SU-DHL-6 (cell line): Measurements from ENCODE around the gene CLTRN.

Experiments used
- EZH2phosphoT487 ChIP-seq: fragments of 200-600 bp; sonication (generic), shearing (Covaris generic); conservative IDR thresholded peaks from 2 replicates; pipeline ENCODE4 v1.6.1; 2018; ENCODE audit warnings: mild to moderate bottlenecking, antibody characterized with exemption, low read length, moderate library complexity, mixed read lengths
- TF ChIP-seq, protein P1 (sequence below): fragments of 200-600 bp; sonication (generic); IDR thresholded peaks from one replicate; pipeline ENCODE4 v1.5.1; 2017; ENCODE audit warnings: antibody characterized with exemption, mild to moderate bottlenecking, low read length, moderate library complexity; ENCODE audit not compliant: insufficient read depth, poor library complexity, severe bottlenecking

DNA sequence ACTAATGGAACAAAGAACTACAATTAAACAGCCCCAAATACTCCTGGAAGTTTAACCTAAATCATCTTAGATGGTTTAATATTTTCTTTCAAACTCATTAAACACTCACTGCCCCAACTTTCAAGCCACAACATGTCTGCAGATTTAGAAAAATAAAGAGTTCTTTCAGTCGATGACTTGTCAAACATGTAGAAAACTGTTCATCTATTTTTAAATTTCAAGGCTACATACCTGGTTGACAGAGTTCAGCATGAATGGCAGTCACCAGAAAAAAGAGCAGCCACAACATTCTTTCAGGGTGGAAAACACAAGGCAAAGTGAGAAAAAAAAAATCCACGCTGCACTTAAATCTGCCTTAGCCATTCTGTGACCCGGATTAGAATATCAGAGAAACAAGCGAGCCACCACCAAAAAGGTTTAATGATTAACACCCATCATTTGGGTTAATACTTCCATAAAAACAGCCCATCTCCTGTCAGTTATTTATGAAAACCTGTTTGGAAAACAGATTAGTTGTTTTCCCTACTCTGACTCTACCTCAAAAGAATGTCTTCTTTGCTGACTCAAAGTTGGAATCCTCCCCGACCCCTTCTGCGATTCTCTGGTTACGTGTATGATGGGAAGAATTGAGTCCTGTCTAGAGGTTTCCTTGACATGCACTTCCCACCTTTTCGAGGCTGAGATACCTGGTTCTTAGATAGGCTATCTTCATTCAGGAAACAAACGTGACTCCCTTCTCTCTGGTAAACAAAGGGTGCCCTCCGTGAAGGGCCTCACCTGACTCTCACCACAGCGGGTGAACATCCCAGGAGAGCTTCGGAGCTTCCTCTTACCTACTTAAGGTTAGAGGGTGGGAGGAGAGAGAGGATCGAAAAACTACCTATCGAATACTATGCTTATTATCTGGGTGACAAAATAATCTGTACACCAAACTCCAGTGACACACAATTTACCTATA is at the start of gene CLTRN:
- TF ChIP-seq, protein P1, sequence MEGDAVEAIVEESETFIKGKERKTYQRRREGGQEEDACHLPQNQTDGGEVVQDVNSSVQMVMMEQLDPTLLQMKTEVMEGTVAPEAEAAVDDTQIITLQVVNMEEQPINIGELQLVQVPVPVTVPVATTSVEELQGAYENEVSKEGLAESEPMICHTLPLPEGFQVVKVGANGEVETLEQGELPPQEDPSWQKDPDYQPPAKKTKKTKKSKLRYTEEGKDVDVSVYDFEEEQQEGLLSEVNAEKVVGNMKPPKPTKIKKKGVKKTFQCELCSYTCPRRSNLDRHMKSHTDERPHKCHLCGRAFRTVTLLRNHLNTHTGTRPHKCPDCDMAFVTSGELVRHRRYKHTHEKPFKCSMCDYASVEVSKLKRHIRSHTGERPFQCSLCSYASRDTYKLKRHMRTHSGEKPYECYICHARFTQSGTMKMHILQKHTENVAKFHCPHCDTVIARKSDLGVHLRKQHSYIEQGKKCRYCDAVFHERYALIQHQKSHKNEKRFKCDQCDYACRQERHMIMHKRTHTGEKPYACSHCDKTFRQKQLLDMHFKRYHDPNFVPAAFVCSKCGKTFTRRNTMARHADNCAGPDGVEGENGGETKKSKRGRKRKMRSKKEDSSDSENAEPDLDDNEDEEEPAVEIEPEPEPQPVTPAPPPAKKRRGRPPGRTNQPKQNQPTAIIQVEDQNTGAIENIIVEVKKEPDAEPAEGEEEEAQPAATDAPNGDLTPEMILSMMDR, result no peak
- TF ChIP-seq EZH2phosphoT487, result no peak
